Astrocyte (in vitro differentiated cells and primary cell): ENCODE results near the gene WAS. TPM values are rescaled to one million over a fixed set of nuclear protein-coding genes. Genes with fewer than 3 reads are reported as not detected.

Source experiments
- DNase-seq: peaks from one replicate; pipeline ENCODE4 v3.0.0-alpha.2; 2010; ENCODE audit warnings: low read depth
- FAIRE-seq: peaks from 2 replicates; lab custom pipeline; 2011; peaks lifted over from hg19 to GRCh38; lab: Jason Lieb, UNC
- H2AFZ ChIP-seq: 2 replicates; pipeline ENCODE4 v1.6.0; 2012; ENCODE audit warnings: low read depth, low read length, inconsistent platforms
- H3K27ac ChIP-seq: 2 replicates; pipeline ENCODE4 v1.5.1; 2011; ENCODE audit warnings: low read depth, low read length, inconsistent platforms
- H3K27me3 ChIP-seq: 2 replicates; pipeline ENCODE4 v1.6.0; 2011; ENCODE audit warnings: low read length, inconsistent platforms; ENCODE audit not compliant: insufficient read depth
- H3K36me3 ChIP-seq: 2 replicates; pipeline ENCODE4 v1.5.1; 2011; ENCODE audit warnings: low read length, inconsistent platforms; ENCODE audit not compliant: insufficient read depth
- H3K4me1 ChIP-seq: 2 replicates; pipeline ENCODE4 v1.5.1; 2011; ENCODE audit warnings: low read length, inconsistent platforms; ENCODE audit not compliant: insufficient read depth
- H3K4me2 ChIP-seq: 2 replicates; pipeline ENCODE4 v1.6.0; 2012; ENCODE audit warnings: low read length, inconsistent platforms
- H3K4me3 ChIP-seq: 2 replicates; pipeline ENCODE4 v1.5.1; 2011; ENCODE audit warnings: low read depth, mild to moderate bottlenecking, low read length, inconsistent platforms; ENCODE audit not compliant: insufficient read depth
- H3K79me2 ChIP-seq: 2 replicates; pipeline ENCODE4 v1.6.0; 2012; ENCODE audit warnings: mild to moderate bottlenecking, low read length, inconsistent platforms; ENCODE audit not compliant: insufficient read depth
- H3K9ac ChIP-seq: 2 replicates; pipeline ENCODE4 v1.6.0; 2012; ENCODE audit warnings: mild to moderate bottlenecking, low read length, inconsistent platforms
- H3K9me3 ChIP-seq: 2 replicates; pipeline ENCODE4 v1.5.1; 2012; ENCODE audit warnings: low read depth, mild to moderate bottlenecking, low read length, inconsistent platforms; ENCODE audit not compliant: insufficient read depth
- H4K20me1 ChIP-seq: 2 replicates; pipeline ENCODE4 v1.6.0; 2012; ENCODE audit warnings: low read length, inconsistent platforms; ENCODE audit not compliant: insufficient read depth
- H3K27ac Mint-ChIP-seq: one replicate; pipeline ENCODE4 v1.8.0; 2021; ENCODE audit warnings: mild to moderate bottlenecking, mixed read lengths; ENCODE audit not compliant: unreplicated experiment
- H3K27me3 Mint-ChIP-seq: one replicate; pipeline ENCODE4 v1.8.0; 2021; ENCODE audit warnings: low read depth, mixed read lengths; ENCODE audit not compliant: unreplicated experiment
- H3K36me3 Mint-ChIP-seq: one replicate; pipeline ENCODE4 v1.8.0; 2021; ENCODE audit warnings: low read depth, mixed read lengths; ENCODE audit not compliant: unreplicated experiment
- H3K4me1 Mint-ChIP-seq: one replicate; pipeline ENCODE4 v1.8.0; 2021; ENCODE audit warnings: low read depth, mixed read lengths; ENCODE audit not compliant: unreplicated experiment
- H3K4me3 Mint-ChIP-seq: one replicate; pipeline ENCODE4 v1.8.0; 2021; ENCODE audit warnings: mild to moderate bottlenecking, moderate library complexity, mixed read lengths; ENCODE audit not compliant: unreplicated experiment
- H3K9me3 Mint-ChIP-seq: one replicate; pipeline ENCODE4 v1.8.0; 2021; ENCODE audit warnings: mild to moderate bottlenecking, mixed read lengths; ENCODE audit not compliant: unreplicated experiment
- CTCF ChIP-seq: IDR thresholded peaks from 2 replicates; pipeline ENCODE4 v1.5.1; 2011; ENCODE audit warnings: low read depth, mild to moderate bottlenecking, inconsistent platforms, low read length, moderate library complexity; ENCODE audit not compliant: insufficient read depth
- EZH2 ChIP-seq: IDR thresholded peaks from 2 replicates; pipeline ENCODE4 v1.6.1; 2012; ENCODE audit warnings: mild to moderate bottlenecking, low read length, inconsistent platforms; ENCODE audit not compliant: insufficient read depth
- total RNA-seq: library from RNA; stranded (reverse); gene quantifications from 2 replicates; pipeline ENCODE4 v1.2.1, GENCODE V29; 2021

Gene WAS
- total RNA-seq, 1 donor from 2014 or later, result 1.1 TPM

- Mint-ChIP-seq H3K36me3 (no peaks in the 10 kb centered on the region), H3K4me3 (peak overlapping the region; percentile 86), H3K27ac (peak overlapping the region; percentile 84), H3K4me1 (peaks cover 3% of the 10 kb centered on the region), H3K9me3 (no peaks in the 10 kb centered on the region), H3K27me3 (no peaks in the 10 kb centered on the region)
- peak overlapping the region; percentile 85 for H3K4me2 ChIP-seq
- no peaks in the 10 kb centered on the region for H3K27me3 ChIP-seq
- peak; percentile 96 for DNase-seq
- peak overlapping the region; percentile 61 for H3K4me3 ChIP-seq
- no peaks in the 10 kb centered on the region for H4K20me1 ChIP-seq
- peak overlapping the region; percentile 89 for H3K9ac ChIP-seq
- peak overlapping the region; percentile 93 for H2AFZ ChIP-seq
- TF ChIP-seq CTCF (no peak), EZH2 (no peak)
- H3K79me2 ChIP-seq, result no peaks in the 10 kb centered on the region
- H3K9me3 ChIP-seq, result no peaks in the 10 kb centered on the region
- H3K36me3 ChIP-seq, result no peaks in the 10 kb centered on the region
- peak overlapping the region; percentile 81 for H3K27ac ChIP-seq
- H3K4me1 ChIP-seq, result peaks cover 3% of the 10 kb centered on the region
- peak; percentile 74 for FAIRE-seq
Observed at GRCh38 chrX:48737213-48737938, 53.8 kb downstream of the WAS start.

GRCh38 chrX:48737940-48738339, 54.3 kb downstream of the WAS start:
- H4K20me1 ChIP-seq, result no peaks in the 10 kb centered on the region
- no peaks in the 10 kb centered on the region for H3K36me3 ChIP-seq
- H3K27me3 Mint-ChIP-seq, result no peaks in the 10 kb centered on the region
- peak overlapping the region; percentile 61 for H3K4me3 ChIP-seq
- H3K79me2 ChIP-seq, result no peaks in the 10 kb centered on the region
- no peaks in the 10 kb centered on the region for H3K36me3 Mint-ChIP-seq
- H3K27ac Mint-ChIP-seq, result peak overlapping the region; percentile 84
- DNase-seq (no peak), FAIRE-seq (no peak)
- peaks cover 3% of the 10 kb centered on the region for H3K4me1 Mint-ChIP-seq
- H3K9ac ChIP-seq, result peak overlapping the region; percentile 89
- no peaks in the 10 kb centered on the region for H3K9me3 ChIP-seq
- TF ChIP-seq CTCF (no peak), EZH2 (no peak)
- peak overlapping the region; percentile 86 for H3K4me3 Mint-ChIP-seq
- H2AFZ ChIP-seq, result peak overlapping the region; percentile 93
- H3K9me3 Mint-ChIP-seq, result no peaks in the 10 kb centered on the region
- no peaks in the 10 kb centered on the region for H3K27me3 ChIP-seq
- peak overlapping the region; percentile 85 for H3K4me2 ChIP-seq
- peak overlapping the region; percentile 81 for H3K27ac ChIP-seq
- H3K4me1 ChIP-seq, result peaks cover 3% of the 10 kb centered on the region

Other genes starting within 250 kb of the WAS start
- 36.0 and 51.6 TPM in 2 replicates for gene SLC38A5, start 213.5 kb upstream of the WAS start, total RNA-seq
- 64.4 and 73.5 TPM in 2 replicates for gene FTSJ1, start 207.6 kb upstream of the WAS start, total RNA-seq
- 30.3 and 30.5 TPM in 2 replicates for gene PORCN, start 174.8 kb upstream of the WAS start, total RNA-seq
- gene EBP, start 162.0 kb upstream of the WAS start, total RNA-seq, result 50.0 and 66.0 TPM in 2 replicates
- 13.1 and 13.6 TPM in 2 replicates for gene TBC1D25, start 144.1 kb upstream of the WAS start, total RNA-seq
- gene RBM3, start 109.3 kb upstream of the WAS start, total RNA-seq, result 264 and 265 TPM in 2 replicates
- 63.4 and 65.4 TPM in 2 replicates for gene WDR13, start 86.3 kb upstream of the WAS start, total RNA-seq
- 3.5 and 4.9 TPM in 2 replicates for gene SUV39H1, start 12.9 kb downstream of the WAS start, total RNA-seq
- gene GLOD5, start 77.9 kb downstream of the WAS start, total RNA-seq, result not detected in 2 replicates
- gene GATA1, start 102.8 kb downstream of the WAS start, total RNA-seq, result not detected in 2 replicates
- 59.2 and 60.6 TPM in 2 replicates for gene HDAC6, start 118.3 kb downstream of the WAS start, total RNA-seq
- 0.24 TPM in 1 of 2 replicates, not detected in the other for gene ERAS, start 142.7 kb downstream of the WAS start, total RNA-seq
- gene PCSK1N, start 151.8 kb downstream of the WAS start, total RNA-seq, result 62.0 and 65.0 TPM in 2 replicates
- 57.7 and 58.2 TPM in 2 replicates for gene TIMM17B, start 214.0 kb downstream of the WAS start, total RNA-seq
- gene PQBP1, start 214.1 kb downstream of the WAS start, total RNA-seq, result 88.2 and 101 TPM in 2 replicates
- 54.3 and 60.8 TPM in 2 replicates for gene SLC35A2, start 227.8 kb downstream of the WAS start, total RNA-seq
- gene PIM2, start 235.2 kb downstream of the WAS start, total RNA-seq, result 12.5 and 13.4 TPM in 2 replicates